Right lung (tissue), 10 donors: ENCODE measurements around the gene FAM76A. TPM values are rescaled to one million over a fixed set of nuclear protein-coding genes. Genes with fewer than 3 reads are reported as not detected.
"Not testable (repeated sequence)": the region's sequence is repeated elsewhere in the genome, so short reads cannot be mapped to it uniquely, and the experiment has no call there.

Experiments
- DNase-seq, 2 donors: peaks; one replicate each; pipeline ENCODE4 v3.0.0-alpha.2; 2013
- long read RNA-seq, 8 donors: transcript quantifications; one replicate each; lab custom pipeline, GENCODE V29; 2026
- polyA plus RNA-seq, 5 donors: library from polyadenylated mRNA; unstranded; fragments of 120-200 nt; gene quantifications; one replicate each; pipeline versions ENCODE4 v1.2.1 to v1.2.3, GENCODE V29; 2013; ENCODE audit warnings: inconsistent platforms in 1 of 5, low replicate concordance in 1 of 5; ENCODE audit not compliant: insufficient read length in 5 of 5, insufficient read depth in 1 of 5

FAM76A gene
- polyA plus RNA-seq: 10 to 100 TPM; 13.3 to 18.6 (median 16.0) TPM
- long read RNA-seq, donor 1, partial matches to known transcripts: 0 of 2 reads
- long read RNA-seq, donor 1, other reads (novel, unspliced or antisense): 0 of 2 reads
- long read RNA-seq, donor 2, partial matches to known transcripts: 0 of 3 reads
- long read RNA-seq, donor 2, other reads (novel, unspliced or antisense): 0 of 3 reads
- long read RNA-seq, donor 3, partial matches to known transcripts: 0 of 1 reads
- long read RNA-seq, donor 3, other reads (novel, unspliced or antisense): 0 of 1 reads
- long read RNA-seq, donor 4, partial matches to known transcripts: 0 of 1 reads
- long read RNA-seq, donor 4, other reads (novel, unspliced or antisense): 0 of 1 reads
- long read RNA-seq, donor 5, partial matches to known transcripts: 0 of 5 reads
- long read RNA-seq, donor 5, other reads (novel, unspliced or antisense): 0 of 5 reads
- long read RNA-seq, donor 6, partial matches to known transcripts: 0 of 1 reads
- long read RNA-seq, donor 6, other reads (novel, unspliced or antisense): 0 of 1 reads
- long read RNA-seq, donor 7: 0 reads
- long read RNA-seq, donor 8, partial matches to known transcripts: 0 of 1 reads
- long read RNA-seq, donor 8, other reads (novel, unspliced or antisense): 0 of 1 reads

GRCh38 chr1:27725374-27726172 lies at the start of gene FAM76A:
TSS of gene FAM76A (plus strand) at chr1:27725961. CDS start at chr1:27726081, 120 bp downstream.
- peak; percentile 100 for DNase-seq

GRCh38 chr1:27676410-27676809 lies 49.4 kb upstream of the FAM76A start:
- no peak for DNase-seq

GRCh38 chr1:27678747-27679146 lies 47.0 kb upstream of the FAM76A start:
- no peak for DNase-seq

- DNase-seq: not testable (repeated sequence)
Observed at GRCh38 chr1:27680225-27680791, 45.5 kb upstream of the FAM76A start.

- DNase-seq: not testable (repeated sequence)
Observed at GRCh38 chr1:27681580-27681979, 44.2 kb upstream of the FAM76A start.

- DNase-seq: no peak
Observed at GRCh38 chr1:27682351-27682944, 43.3 kb upstream of the FAM76A start.

GRCh38 chr1:27684176-27684575 lies 41.6 kb upstream of the FAM76A start:
- DNase-seq: no peak

GRCh38 chr1:27686223-27686990 lies 39.4 kb upstream of the FAM76A start:
- DNase-seq: no peak

- no peak for DNase-seq
Observed at GRCh38 chr1:27687906-27688305, 37.9 kb upstream of the FAM76A start.

GRCh38 chr1:27689423-27690173 lies 36.2 kb upstream of the FAM76A start:
- no peak for DNase-seq

- DNase-seq: no peak
Observed at GRCh38 chr1:27690183-27690582, 35.6 kb upstream of the FAM76A start.

- not testable (repeated sequence) for DNase-seq
Observed at GRCh38 chr1:27696835-27697234, 28.9 kb upstream of the FAM76A start.

- no peak for DNase-seq
Observed at GRCh38 chr1:27704958-27705357, 20.8 kb upstream of the FAM76A start.

GRCh38 chr1:27705545-27705944 lies 20.2 kb upstream of the FAM76A start:
- no peak for DNase-seq

GRCh38 chr1:27710574-27710973 lies 15.2 kb upstream of the FAM76A start:
- no peak for DNase-seq

GRCh38 chr1:27713139-27713725 lies 12.5 kb upstream of the FAM76A start:
- DNase-seq: no peak

GRCh38 chr1:27713869-27714513 lies 11.8 kb upstream of the FAM76A start:
- DNase-seq: no peak

- no peak for DNase-seq
Observed at GRCh38 chr1:27716262-27716895, 9.4 kb upstream of the FAM76A start.
